Stimulated activated CD8-positive, alpha-beta memory T cell treated with anti-CD3 and anti-CD28 coated beads, Interleukin-7, amount 100 ng/mL, for 48 hours (primary cell): Measurements from ENCODE around the gene KREMEN2.
"Not testable (repeated sequence)": the region's sequence is repeated elsewhere in the genome, so short reads cannot be mapped to it uniquely, and the experiment has no call there.

Source experiments
- DNase-seq, 2 donors: peaks; one replicate each; pipeline ENCODE4 v3.0.0-alpha.2; 2020; ENCODE audit warnings: low read depth in 1 of 2; ENCODE audit errors: extremely low read depth in 1 of 2

The KREMEN2 gene

DNA sequence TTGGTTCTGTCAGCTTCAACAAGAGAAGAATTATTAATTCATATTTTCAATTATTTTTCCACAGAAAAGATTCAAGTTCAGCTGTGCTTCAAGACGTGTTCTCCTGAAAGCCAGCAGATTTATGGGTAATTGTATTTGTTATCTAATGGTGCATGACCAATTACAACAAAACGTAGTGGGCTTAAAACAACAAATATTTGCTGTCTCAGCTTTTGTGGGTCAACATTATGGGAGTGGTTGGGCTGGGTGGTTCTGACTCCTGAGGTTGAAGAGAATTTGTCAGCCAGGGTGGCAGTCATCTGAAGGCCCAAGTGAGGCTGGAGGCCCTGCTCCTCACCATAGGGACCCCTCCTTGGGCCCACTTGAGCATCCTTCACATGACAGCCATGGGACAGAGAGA, 24.1 kb upstream of the KREMEN2 start:
- no peak for DNase-seq

DNA sequence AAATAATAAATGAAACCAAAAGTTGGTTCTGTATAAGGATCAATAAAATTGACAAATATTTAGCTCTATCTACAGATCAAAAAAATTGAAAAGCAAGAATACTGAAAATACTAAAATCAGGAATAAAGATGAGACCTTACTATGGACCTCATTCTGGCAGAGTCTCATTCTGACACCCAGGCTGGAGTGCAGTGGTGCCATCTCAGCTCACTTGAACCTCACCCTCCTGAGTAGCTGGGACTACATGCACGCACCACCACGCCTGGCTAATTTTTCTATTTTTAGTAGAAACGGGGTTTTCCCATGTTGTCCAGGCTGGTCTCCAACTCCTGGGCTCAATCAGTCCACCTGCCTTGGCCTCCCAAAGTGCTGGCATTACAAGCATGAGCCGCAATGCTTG, 22.0 kb upstream of the KREMEN2 start:
- DNase-seq: no peak

DNA sequence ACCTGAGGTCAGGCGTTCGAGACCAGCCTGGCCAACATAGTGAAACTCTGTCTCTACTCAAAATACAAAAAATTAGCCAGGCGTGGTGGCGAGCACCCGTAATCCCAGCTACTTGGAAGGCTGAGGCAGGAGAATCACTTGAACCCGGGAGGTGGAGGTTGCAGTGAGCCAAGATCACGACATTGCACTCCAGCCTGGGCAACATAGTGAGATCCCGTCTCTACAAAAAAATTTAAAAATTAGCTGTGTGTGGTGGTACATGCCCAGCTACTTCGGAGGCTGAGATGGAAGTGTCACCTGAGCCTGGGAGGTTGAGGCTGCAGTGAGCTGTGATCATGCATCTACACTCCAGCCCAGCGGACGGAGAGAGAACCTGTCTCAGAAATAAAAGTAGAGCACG, 20.4 kb upstream of the KREMEN2 start:
- DNase-seq: not testable (repeated sequence)

DNA sequence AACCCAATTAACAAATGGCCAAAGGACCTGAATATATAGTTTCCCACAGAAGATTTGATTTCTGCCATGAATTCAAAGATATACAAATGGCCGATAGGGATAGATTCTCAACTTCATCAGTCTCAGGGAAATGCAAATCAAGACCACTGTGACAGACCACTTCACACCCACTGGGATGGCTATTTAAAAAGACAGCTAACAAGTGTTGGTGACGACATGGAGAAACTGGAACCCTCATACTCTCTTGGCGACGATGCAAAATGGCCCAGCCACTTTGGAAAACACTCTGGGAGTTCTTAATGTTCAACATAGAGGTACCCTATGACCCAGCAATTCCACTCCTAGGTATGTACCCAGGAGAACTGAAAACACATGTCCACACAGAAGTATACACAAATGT, 17.4 kb upstream of the KREMEN2 start:
- DNase-seq: no peak

DNA sequence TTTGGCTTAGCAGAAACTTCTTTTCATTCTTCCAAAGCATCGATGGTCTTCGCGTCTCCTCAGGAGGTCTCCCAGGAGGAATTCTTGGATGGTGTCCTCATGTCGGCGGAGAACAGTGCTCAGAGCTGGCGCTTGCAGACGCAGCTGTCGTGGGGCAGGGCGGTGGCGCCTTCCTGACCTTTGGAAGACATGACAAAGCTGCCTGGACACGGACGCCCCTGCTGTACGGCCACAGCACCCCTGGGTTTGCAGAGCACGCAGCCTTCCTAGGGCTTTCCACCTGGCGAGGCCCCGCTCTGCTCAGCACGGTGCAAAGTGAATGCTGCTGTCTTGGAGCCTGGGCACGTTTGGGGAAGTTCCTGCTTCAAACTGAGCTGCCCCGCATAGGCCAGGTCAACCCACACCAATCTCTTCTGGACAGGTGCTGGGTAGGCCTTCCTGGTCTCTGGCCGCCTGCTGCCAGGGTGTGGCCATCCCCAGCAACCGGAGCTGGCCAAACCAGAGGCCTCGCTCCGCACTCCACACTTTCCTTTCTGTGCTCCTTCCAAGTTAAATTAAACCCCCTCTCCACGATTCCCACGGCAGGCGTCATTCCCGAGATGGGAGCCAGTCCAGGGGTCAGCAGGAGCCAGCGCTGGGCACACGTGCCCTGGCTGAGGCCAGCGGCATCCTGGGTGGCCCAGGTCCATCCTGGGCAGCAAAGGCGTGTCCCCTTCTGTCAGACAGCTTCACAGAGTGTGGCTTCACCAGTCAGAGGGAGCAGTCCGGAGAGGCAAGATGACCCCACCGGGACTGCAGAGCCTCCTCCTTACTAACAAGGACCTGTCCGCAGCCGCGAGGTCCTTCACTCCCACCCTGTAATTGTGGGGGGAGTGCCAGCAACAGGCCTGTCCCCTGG, 15.0 kb upstream of the KREMEN2 start:
- no peak for DNase-seq

DNA sequence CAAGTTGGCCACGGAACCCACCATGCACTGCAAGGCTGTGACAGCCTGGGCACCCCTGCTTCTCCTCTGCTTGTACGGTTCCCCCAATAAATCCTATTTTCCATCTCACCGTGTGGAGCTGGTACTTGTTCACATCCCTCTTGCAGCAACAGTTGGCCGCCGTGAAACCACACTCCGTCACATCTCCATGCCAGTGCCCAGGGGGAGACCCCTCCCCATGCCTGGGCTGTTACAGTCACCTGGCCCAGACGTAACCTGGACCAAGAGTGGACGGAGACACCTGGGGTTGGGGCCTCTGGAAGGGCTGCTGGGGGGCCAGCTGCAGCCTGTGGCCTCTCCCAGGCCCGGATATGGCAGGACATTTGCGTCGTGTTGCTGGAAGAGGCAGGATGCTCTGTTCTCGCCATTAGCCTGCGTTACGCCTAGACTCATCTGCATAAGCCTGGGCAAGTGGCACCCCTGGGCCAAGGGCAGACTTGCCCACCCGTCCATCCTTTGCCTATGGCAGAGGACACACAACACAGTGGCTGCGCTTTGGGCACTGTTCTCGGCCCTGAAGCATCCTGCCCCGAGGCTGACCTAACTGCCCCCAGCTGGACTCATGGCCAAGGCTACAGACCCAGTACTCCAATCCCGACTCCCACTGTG, 14.2 kb upstream of the KREMEN2 start:
- no peak for DNase-seq

DNA sequence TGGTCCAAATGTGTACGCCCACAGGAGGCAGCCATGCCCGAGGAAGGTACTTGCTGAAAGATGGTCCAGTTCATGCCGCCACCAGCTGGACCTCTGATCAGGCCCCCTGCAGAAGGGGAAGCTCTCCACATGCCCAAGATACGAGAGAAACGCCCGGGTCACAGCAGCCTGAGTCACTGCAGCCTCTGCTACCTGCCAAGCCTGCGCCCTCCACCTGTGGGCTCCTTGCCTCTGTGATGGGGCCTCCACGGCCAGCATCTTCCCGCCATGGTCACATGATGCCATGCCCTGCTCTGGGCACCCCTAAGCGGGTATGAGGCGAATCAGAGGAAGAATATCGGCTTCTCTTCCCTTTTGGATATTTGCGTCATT, 13.7 kb upstream of the KREMEN2 start:
- DNase-seq: no peak

DNA sequence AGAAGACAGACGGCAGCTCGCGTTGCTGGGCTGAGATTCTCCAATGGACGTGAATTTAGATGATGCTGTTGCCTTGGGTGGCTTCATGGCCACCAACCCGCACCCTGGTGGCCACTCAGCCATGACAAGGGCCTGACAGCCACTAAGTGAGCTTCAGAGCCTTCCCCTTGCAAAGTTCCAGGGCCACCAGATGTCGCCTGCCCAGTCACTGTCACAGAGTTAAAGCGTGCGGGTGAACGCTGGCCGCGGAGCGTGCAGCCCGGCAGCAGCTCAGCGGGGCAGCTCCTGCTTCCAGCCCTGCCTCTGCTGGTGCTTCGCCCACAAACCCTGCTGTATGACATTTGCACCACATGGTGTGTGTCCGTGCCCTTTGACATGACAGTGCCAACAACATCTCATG, 13.3 kb upstream of the KREMEN2 start:
- no peak for DNase-seq

DNA sequence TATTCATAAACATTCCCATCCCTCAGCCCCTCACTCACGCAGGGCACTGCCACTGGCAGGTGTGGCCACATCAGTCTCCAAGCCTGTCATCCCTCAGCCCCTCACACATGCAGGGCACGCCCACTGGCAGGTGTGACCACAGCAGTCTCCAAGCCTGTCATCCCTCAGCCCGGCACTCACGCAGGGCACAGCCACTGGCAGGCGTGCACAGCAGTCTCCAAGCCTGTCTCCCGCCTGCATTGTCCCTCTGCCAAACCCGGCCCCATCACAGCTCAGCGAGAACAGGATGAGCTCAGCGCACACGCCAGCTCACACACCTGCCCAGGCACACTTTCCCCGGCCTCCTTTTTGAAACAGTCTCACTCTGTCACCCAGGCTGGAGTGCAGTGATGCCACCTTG, 11.4 kb upstream of the KREMEN2 start:
- no peak for DNase-seq

DNA sequence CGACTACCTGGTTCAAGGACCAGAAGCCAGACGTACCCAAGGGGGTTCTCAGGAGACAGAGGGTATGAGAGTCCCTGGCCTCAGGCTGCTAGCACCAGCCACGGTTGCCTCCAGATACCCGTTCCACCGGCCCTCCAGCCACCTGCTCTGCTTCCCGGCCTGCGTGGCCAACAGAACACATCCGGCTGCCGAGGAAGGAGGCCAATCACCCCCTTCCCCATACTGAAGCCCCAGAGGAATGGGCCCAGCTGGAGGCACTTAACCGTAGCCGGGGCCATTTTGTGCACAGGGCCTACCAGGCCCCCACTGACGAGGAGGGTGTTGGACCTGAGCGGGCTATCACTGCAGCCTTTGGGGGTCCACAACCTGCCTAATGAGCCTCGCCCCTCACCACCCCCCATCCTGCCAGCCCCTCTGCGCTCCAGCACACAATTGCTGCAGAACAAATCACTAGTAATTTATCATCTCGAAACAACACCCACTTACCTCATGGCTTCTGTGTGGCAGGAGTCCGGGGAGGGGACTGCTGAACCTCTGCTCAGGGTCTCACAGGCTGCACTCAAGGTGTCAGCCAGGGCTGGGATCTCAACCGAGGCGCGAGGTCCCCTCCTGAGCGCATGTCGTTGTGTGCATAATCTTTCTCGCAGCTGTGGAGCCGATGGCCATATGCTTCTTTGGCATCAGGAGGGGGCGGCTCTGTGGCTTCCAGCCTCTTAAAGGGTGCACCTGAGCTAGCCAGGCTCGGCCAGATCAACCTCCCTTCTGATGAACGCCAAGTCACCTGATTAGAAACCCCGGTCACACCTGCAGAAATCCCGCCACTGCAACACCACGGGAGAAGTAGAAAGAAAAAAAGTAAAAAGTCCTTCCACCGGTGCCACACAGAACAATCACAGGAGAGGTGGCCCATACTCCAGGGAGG, 10.1 kb upstream of the KREMEN2 start:
- no peak for DNase-seq

DNA sequence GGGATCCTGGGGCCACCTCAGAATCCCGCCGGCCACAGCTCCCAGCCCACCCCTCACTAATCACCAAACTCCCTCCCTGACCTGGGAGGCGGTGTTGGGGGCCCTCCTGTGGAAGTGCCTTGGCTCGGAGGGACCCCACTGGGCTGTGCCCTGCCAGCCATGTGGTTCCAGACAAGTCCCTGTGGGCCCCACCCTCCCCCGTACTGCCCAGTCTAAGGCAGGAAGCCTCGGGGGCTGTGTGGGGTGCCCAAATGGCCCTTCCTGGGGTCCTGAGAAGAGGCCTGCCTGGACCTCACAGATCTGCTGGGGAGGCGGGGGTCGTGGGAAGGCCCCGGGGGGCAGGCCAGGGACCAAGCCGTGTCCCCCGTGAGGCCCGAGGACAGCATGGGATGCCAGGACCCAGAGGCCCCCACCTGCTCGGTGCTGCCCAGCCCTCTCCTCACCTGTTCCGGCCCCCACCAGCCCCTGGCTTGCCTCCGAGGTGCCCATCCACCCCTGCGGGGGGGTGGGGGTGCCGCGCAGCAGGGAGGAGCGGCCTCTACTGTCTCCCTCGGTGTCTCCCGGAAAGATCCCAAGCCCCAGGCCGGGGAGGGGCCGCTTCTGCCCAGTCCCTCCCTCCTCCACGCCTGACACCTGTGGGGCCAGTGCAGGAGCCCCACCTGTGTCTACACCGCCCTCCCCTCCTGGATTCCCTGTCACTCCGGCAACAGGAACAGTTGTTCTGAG, 9.3 kb upstream of the KREMEN2 start:
- no peak for DNase-seq

DNA sequence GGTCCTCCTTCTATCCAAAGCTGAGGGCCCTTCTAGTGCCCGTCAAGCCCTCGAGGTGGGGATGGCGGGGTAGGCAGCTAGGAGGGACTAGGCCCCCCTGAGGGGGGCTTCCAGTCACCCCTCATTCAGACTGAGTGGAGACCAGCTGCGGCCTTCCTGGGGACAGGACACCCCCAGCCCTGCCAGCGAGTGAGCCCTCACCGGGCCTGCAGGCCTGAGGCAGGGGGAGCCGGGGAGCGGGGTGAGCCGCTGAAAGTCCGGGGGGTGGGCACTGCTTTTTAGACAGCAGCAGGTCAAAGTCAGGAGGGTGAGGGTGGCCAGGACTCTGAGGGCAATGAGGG, 8.7 kb upstream of the KREMEN2 start:
- no peak for DNase-seq

DNA sequence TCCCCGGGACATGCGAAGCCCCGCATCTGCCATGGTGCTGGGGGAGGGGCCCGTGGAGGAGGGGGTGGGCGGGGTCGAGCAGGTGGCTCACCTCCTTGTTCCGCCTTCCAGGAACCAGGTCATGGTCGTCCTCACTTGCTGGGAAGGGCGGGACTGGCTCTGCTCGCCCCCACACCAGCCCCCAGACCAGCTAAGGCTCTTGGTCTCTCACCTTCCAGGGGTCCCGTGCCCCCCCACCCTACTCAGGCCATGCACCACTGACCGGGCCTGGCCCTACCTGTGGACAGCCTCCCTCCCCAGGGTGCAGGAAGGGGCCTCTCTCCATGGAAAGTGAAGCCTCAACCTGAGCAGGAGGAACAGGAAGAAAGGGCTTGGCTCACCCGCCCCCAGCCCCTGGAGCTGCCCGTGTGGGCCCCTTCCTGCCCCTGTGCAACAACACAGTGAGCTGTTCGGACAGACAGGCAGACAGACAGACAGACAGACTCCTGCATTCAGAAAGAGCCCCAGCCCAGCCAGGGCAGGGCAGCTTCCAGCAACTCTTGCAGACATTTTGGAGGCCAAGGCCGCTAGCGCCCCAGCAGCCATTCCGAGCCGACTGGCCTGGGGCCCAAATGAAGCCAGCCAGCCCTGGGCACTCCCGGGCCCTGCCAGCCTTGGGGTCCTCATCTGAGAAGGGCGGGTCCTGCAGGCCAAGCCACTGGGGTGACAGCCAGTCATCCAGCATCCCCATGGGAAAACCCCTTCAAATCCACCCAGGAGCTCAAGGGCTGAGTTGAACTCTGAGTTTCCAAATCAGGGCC, 8.1 kb upstream of the KREMEN2 start:
- DNase-seq: no peak

DNA sequence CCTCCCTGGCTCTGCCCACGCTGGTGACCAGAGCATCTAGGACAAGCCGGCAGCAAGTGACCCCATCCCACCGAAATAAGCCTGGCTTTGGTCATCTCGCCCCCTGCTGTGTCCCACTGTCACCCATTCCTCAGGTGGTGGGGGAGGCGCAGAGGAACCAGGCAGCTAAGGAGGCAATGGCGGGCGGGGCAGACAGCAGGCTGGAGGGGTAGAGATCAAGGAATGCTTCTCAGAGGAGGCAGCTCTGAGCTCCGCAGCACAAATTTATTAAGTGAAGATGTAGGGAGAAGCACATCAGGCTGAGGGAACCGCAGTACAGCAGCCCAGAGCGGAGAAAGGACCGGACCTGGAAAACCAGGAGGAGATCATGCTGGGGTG, 7.5 kb upstream of the KREMEN2 start:
- no peak for DNase-seq

DNA sequence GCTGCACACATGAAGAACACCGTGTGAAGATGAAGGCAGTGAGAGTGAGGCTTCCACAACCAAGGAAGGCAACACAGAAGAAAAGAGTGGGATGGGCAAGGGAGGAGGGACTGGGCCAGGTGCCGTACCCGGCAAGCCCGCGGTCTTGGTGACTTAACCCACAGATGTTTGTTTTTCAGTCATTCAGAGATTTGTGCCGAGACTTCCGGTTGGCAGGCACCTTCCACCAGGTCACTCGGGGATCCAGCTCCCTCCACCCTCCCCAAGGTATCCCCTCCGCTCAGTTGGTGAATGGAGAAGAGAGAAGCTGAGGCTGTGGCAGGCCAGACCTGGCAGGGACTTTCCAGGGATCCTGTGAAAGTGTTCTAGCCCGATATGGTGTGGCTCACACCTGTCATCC, 4.9 kb upstream of the KREMEN2 start:
- no peak for DNase-seq

DNA sequence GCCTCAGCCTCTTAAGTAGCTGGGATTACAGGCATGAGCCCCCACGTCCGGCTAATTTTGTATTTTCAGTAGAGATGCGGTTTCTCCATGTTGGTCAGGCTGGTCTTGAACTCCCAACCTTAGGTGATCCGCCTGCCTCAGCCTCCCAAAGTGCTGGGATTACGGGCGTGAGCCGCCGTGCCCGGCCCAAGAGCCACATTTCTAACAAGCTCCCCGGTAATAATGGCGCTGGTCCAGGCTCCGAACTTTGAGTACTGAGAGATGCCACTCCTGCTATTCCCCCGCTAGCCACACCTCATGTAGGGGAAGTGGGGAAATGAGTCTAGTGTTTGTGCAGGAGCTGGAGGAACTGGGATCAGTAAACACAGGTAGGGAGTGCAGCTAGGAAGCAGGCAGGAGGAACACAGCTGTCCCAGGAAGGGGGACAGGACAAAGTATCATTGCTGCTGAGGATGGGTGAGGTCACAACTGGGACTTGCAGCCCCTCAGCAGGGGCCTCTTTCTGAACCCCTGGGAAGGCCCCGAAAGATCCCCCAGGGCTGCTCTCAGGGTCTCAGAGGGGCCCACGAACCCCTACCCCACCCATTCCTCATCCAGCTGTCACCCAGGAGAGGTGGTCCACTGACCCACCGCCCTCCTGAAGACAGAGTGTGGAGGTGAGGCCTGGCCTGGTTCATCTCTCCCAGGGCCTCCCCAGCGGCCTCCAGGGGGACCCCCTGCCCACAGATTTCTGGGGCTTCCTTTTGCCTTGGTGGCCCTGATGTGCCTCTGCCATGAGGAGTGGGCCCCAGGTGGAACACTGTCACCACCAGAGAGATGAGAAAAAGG, 3.7 kb upstream of the KREMEN2 start:
- DNase-seq: no peak

DNA sequence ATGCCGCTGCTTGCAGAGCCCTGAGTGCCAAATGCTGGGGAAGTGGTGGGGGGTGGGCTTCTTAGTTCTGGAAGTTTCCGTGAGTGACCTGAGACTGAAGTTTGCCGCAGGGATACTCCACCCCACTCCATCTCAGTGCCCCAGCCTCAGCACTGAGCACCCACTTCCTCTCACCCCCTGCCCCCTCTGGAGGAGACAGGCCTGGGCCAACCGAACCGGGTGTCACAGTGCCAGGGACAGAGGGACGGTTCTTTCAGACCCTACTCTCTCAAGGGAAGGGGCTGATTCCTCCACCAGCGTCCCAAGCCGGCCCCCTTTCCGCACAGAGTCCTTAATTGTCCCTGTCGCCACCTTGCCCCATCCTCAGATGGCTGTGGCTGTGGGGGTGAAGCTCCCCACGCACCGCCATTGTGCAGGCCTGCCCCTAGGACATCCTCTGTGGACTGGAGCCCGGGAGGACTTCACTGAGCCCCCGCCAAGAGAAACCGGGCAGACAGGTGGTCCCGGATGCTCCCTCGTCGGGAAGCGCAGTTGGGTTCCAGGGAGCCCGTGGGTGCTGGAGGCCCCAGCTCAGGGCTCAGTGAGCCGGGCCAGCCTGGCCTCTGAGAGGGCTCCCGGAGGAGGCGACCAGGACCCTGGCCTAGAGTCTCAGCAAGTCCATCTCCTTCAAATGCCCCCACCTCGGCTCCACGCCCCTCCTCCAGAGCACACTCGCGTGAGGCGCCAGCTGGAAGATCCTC, 1.6 kb upstream of the KREMEN2 start:
- DNase-seq: no peak

DNA sequence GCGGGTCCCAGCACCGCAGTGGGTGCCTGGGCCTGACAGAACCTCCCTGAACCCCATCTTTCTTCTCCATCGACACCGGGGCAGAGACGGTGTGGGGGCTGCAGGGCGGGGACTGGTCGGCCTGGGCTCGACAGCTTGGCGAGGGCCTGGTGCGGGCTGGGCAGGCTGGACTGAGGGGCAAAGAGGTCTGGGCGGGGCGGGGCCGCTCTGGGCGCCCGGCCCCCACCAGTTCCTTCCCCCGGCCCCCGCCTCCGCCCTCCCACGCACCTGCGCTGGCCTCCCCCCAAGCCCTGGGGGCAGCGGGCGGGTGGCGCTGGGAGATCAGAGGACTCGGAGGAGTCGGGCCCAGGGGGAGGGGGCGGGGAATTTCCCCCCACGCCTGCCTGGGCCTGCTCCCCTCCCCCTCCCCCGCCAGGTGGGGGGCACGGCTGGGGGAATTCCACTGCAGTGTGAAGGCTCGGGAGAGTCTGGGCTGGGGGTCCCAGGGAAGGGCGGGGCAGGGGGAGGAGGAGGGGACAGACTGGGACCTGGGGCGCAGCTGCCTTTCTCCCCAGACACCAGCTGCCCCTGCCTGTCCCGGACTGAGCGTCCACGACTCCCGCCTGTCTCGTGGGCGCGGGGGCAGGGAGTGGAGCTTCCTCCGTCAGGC, 877 bp upstream of the KREMEN2 start:
- no peak for DNase-seq
